HG03060 (cell line): ENCODE data around the gene BBS9.

Source experiments
- ATAC-seq: cut with Tn5 transposase; IDR thresholded peaks from one replicate; pipeline ENCODE4 v1.9.1; 2021; ENCODE audit warnings: low read depth, moderate number of reproducible peaks; ENCODE audit not compliant: unreplicated experiment

BBS9 gene

DNA sequence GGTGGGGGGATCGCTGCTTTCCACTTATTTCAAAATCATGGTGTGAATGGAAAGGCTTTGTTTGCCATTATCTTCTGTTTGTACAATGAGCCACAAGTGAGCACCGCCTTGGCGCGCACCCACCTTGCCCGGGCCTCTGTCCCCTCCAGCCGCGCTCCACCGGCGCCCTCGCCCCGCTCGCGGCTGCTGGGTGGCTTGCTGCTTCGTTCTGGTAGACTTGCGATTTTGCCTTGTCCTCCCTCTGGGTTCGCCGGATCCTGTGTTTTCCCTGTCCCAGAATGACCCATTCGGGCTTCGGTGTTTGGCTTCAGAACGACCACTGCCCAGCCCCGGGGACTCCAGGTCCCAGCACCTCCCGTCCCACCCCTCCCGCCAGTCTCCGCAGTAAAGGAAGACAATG is 503.0 kb downstream of the BBS9 start:
- no peak for ATAC-seq

GRCh38 chr7:33632840-33633525 is 503.6 kb downstream of the BBS9 start:
- ATAC-seq = no peak

DNA sequence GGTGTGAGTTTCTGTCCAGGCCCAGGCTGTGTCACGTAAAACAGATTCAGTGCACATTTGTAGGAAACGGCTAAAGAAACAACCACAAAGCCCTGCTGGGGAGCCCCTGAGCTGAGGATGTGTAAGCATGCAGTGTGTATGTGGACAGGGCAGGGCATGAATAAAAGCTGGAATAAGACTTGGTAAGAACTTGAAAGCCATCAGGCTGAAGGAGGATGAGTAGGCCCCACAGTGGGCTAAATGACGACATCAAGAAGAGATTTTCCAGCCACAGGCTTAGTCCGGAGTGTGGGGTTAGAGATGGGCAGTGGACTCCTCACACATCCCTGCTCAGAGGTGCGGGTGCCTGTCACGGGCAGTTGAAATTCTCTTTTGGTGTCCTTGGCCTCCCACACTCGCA is 505.2 kb downstream of the BBS9 start:
- no peak for ATAC-seq

GRCh38 chr7:33636359-33636758 is 507.0 kb downstream of the BBS9 start:
- no peak for ATAC-seq

GRCh38 chr7:33639552-33640197 is 510.3 kb downstream of the BBS9 start:
- no peak for ATAC-seq

DNA sequence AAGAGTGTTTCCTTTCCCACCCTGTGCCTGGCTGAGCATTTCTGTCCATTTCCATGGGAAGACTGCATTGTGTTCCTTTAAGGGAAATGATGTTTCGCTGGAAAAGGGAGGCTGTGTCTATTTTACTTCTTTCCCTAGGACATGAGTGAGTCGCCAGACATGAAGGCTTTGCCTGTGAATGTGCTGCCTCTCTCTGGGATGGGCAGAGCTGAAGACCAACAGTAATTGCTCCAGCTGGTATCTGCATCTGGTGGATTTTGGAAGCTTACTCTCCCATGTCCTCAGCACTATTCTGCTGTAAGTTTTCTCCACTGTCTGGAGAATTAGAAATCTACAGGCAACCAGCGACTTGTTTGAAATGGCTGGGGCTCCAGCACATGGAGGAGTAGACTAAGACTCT is 511.4 kb downstream of the BBS9 start:
- no peak for ATAC-seq

DNA sequence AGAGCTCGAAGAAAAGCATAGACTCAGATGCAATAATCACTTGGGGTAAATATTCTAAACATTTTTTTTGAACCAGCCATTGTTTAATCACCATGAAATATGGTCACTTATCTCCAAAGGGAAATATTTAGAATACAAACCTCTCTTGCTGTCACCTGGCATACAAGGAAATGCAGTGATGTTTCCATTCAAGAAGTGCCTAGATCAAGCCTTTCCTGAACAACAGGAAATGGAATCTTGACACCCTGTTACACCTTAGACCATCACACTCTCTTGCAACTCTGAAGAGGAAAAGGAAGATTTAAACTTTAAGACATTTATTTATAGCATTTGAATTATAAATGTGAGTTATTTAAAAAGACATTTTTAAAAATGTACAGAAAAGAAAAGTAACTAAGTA is 512.9 kb downstream of the BBS9 start:
- ATAC-seq = no peak

- no peak for ATAC-seq
These were observed 514.2 kb downstream of the BBS9 start for GRCh38 chr7:33643530-33643929.

DNA sequence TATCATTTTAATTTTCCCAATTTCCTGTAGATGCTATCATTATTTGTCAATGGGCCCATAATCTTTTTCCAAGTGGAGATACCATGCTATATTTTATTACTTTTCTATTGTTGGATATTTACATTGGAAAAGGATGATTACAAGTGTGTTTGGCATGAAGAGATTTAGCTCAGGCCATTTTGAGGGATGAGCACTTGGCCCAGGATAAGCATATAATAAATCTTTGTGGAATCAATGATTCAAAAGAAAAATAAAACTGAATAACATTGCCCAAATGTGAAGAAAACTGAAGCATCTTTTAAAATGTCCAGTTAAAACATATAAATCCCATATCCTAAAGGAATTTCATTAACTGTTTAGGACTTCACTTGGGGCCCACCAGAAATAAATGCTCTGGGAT is 515.1 kb downstream of the BBS9 start:
- no peak for ATAC-seq

GRCh38 chr7:33645104-33645503 is 515.7 kb downstream of the BBS9 start:
- no peak for ATAC-seq

DNA sequence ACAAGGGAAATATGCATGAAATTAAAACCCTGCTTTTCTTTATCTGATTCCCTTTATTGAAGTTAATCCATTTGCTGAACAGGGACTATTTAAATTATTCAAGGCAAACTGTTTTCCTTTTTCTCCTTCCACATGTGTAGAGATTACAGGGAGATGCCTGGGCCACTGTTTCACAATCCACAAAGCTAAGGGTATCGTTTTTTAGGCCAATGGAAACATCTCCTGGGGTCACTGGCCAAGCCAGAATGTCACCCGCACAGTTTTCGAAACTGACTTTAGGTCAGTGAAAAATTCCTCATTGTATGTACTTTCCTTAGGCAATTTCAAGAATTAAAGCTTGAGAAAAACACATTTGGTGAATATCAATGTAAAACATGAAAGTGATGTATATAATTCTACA is 516.8 kb downstream of the BBS9 start:
- no peak for ATAC-seq

DNA sequence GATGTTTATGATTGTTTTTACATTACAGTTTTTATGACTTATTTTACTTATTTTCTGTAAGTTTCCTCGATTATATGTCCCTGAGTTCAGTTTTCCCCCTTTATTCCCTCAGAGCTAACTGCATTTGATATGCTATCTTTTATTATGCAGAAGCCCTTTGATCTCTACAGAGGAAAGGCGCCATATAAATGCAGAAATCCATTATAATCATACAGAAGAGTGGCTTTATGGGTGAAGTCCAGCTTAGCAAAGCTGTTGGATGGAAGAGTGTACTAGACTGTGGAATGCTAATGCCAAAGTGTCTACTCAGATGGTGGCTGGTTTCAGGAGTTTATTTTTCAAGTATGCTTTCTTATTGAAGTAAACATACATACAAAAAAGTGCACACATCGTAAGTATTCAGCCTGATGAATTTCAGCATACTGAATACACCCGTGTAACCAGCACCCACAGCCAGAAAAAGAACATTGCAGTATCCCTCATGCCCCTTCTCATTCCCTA is 517.6 kb downstream of the BBS9 start:
- ATAC-seq = no peak

DNA sequence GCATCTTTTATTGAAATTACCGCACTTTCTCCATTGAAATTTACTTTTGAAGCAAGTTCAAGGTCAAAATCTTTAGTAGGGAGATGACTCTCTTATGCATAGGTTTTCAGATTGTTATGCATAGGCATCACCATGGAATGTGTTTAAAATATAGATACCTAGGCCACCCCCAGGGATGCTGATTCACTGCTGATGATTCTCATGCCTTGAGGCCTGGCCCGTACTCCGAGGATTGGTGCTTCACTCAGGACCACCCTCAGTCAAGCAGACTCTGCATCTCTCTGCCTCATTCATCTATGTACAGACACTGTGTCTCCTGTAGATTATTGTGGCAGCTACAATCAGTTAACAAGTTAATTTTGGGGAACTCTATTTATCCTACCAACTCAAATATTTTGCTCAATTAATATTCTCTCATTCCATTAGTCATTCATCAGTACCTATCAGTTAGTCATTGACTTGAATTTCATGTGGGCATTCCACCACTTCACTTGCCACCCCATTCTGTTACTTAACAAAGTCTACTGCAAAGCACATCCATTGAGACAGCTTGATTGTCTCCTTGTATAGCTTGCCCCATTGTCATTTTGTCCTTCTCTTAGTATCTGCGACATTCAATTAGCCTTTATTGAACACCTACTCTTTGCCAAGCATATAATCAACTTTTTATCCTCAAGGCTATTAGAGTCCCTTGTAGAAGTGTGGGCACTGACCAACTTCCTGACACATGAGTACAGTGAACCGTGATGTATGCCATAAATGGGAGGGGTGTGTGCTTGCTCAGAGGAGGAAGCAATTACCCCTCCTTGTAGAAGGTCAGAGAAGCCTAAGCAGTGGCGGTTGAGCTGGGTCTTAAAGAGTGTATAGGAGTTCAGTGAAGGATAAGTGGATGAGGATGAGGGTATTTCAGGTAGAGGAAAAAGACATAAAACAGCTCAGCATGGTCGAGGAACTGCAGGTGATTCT is 520.4 kb downstream of the BBS9 start:
- ATAC-seq = no peak

DNA sequence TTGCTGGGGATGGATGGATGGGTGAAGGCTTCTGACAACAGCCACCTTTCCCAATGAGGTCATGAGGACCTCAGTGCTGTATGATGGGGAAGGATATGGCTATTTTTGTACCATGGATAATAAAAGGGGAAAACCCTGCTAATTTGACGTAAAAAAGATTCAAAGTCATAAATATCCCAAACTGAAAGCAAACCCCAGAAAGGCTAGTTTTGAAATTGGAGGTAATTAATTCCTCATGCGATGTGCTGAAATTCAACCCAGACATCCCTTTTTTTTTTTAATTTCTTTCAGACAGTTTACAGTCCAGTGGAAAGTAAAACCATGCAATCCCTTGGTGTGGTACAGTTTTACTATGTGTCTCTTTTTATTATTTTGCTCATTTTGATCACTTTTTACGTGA is 521.5 kb downstream of the BBS9 start:
- ATAC-seq = no peak

DNA sequence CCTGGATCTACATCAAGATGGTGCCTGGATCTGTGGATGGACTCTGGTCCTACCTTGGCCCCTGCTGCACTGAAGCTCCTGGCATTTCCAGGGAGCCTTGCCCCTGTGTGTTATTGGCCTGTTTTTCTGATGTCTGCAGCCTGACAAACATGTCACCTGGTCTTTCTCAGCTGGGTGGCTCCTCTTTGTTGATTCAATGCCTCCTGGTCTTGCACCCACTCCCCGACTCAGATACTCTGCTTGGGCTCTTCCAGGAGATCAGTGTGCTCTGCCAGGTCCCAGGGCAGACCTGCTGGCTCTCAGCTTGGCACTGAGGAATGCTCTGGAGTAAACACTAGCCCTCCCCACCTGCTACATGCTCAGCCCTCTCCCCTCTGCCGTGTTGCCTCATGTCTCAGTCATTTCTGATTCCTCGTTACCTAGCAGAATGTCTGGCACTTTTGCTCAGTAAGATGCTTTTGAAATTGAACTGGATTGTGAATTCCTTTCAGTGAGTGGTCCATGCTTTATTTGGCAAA is 522.7 kb downstream of the BBS9 start:
- no peak for ATAC-seq

GRCh38 chr7:33654676-33655075 is 525.3 kb downstream of the BBS9 start:
- ATAC-seq = no peak
